HG03439 (cell line): ENCODE results near the gene TLK1.

ENCODE experiments used
- ATAC-seq: cut with Tn5 transposase; IDR thresholded peaks from one replicate; pipeline ENCODE4 v1.9.1; 2021; ENCODE audit warnings: mild to moderate bottlenecking, moderate library complexity; ENCODE audit not compliant: unreplicated experiment

TLK1 gene

DNA sequence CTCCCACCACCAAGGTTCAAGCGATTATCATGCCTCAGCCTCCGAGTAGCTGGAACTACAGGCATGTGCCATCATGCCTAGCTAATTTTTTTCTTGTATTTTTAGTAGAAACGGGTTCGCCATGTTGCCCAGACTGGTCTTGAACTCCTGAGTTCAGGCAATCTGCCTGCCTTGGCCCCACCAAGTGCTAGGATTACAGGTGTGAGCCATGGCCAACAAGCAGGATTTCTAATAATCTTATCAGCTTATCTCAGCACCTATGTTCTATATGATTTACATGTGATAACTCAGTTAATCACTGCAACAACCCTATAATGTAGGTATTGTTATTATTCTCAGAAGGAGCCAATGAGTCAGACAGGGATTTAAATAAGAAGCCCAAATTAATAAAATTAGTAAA is 151.3 kb downstream of the TLK1 start:
- ATAC-seq: no peak

DNA sequence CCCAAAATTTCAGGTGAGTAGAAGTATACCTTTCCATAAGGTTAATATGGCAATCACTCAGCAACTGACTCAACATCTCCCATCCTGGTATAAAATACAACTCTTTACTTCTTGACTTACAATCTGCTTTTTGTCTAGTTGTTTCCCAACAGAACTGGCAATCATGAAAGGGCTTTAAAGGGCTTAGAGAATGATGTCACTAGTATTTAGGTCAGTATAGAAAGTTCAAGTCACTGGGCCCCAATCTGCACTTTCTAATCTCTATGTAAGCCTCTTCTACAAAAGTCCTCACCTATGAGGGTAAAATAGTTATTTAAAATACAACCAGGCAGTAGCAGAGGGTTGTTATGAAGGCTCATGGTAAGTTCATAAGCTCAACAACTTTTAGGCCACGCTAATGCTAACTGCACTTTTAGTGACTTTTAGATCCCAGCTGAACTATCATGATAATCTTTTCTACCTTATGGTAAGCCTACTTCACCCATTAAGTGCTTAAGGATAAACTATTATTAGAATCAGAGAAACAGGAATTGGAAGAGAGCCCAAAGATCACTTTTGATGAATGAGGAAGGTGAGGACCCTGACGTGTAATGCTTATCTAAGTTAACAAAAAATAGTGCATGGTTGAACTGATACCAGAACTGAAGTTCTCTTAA is 152.0 kb downstream of the TLK1 start:
- no peak for ATAC-seq

DNA sequence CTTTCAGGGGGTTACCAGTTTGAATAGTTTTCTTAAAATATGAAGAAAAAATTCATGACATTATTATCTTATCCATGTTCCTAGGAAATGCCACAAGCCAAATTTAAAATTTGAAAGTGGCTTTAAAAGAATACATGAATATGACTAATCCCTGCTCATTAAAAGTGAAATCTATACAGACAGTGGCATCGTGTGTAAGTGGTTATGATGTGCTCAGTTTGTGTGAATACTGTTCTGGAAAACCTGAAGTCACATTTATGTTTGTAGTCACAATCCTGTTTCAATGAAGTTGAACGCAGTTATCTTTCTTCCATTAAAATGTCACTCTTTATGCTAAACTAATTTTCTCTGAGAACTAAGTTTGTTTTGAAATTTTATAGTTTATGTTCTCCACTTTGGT is 155.9 kb downstream of the TLK1 start:
- ATAC-seq: no peak

DNA sequence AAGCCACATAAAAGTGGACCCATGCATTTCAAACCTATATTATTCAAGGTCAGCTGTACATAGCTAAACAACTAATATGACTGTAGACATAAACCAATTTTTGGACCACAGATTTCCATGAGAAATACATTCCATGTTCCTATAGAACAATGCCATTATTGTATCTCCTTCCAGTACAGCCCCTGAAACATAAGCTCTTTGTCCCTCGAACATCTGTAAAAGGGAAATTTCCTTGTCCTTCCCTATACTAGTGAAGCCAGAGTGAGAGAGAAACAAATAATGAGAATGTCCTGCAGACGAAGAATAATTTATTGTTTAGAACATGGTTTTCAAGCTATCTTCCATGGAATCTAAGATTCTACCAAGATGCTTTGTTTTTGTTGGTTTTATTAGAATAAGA is 156.3 kb downstream of the TLK1 start:
- no peak for ATAC-seq

DNA sequence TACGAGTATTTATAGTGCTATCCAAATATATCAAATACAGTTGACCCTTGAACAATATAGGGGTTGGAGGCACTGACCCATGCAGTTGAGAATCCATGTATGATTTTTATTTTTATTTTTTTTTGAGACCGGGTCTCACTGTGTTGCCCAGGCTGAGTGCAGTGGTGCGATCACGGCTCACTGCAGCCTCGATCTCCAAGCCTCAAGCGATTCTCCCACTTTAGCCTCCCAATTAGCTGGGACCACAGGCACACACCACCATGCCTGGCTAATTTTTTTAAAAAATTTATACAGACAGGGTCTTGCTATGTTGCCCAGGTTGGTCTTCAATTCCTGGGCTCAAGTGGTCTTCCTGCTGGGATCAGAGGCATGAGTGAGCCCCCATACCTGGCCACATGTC is 161.0 kb downstream of the TLK1 start:
- no peak for ATAC-seq

DNA sequence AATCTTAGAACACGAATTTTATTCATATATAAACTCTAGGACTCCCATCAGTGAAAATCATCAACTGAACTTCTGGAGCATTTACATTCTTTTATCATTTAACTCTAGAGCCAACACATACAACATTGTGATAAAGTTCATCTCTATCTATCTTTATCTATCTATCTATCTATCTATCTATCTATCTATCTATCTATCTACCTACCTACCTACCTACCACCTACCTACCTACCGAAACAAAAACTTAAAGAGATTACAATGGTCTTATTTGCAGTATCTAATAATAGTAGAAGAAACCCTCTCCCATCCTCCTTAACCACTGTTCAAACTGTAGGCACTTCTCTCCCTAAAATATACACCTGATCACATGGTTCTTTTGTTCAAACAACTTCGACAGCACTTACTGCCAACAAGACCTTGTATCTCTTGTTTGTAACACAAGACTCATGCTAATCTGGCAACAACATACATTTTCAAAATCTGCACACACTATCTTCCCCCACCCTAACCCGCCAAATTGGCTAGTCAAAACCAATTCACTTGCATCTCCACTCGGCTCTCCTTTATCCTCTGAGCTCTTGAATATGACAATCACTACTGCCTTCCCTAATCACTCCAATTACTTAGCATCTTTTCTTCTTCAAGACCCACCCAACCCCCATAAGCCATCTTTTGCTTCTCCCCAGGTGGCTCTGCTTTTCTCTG is 162.6 kb downstream of the TLK1 start:
- ATAC-seq: no peak

DNA sequence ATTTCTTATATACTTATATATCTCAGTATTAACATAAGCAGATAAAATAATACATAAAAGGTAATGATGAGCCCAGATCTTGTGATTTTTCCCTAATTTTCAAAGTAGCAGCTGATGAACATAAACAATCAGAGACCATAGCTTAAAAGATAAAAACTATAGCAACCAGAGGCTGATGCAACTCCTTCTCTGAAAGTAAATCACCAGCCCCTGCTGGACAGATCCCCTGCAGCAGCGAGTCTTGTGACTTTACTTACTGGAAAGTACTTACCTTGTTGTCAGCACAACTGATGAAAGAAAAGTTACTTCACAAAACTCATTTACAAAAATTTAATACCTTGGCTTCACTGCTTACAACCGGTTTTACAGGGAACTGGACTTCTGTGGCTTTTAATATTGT is 164.4 kb downstream of the TLK1 start:
- no peak for ATAC-seq

DNA sequence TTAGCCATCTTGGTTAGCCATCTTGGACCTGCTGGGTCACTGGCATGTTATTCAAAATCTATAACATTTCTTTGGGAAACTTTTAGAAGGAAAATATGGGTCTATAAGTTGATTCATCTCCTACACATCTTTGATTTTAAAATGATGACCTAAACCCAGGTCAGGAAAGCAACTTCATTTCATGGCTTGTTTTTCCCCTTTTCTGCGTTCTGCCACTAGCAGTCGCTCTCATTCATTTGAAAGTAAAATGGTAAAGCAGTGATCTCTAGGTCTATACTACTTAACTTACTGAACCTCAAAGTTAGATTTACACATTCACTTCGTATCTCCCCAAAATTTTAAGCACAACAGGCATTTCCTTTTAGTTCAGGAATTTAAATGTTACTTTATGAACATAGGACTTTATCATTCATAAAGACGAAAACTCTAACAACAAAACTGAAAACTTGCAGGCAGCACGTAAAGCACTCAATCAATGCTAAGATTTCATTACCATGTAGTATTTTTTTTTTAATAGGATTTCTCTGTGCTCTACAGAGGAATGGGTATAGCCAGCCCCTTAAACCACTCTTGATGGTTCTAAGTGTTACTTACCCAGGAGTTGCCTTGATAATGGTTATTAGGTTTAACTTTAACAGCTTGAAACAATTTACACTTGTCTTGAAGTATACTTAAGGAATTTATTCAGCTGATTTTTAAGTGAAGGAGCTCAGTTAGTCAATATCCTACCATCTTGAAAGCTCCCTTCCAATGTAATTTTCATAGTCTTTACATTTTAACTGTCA is 169.1 kb downstream of the TLK1 start:
- ATAC-seq: no peak

DNA sequence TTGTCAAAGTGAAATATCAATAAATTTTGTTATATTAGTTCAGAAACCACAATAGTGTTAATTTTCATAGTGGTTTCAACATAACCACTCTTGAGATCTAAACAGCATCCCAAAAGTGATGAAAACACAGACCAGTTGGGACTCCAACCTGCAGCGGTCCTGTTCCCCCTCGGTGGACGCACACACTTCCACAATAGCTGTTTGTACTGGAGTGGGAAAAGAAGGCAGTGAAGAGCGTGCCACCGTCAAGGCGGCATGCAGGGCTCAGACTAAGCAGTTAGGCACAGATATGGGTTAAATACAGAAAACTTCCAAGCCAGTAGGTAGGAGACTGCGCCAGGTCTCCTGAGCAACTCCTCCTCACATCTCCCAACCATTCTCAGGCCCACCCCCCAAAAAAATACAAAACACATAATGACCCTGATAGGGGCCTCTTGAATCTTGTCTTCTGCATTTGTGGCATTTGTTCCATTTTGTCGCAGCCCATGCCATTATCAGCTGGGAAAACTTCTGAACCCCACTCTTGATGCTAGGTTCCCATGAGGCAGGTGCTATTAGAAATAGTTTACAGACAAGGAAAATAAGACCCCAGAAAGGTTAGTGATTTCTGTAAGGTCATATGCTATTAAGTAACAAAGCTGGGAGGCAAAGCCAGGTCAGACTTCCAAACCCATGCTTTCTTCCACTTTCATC is 174.0 kb downstream of the TLK1 start:
- no peak for ATAC-seq

DNA sequence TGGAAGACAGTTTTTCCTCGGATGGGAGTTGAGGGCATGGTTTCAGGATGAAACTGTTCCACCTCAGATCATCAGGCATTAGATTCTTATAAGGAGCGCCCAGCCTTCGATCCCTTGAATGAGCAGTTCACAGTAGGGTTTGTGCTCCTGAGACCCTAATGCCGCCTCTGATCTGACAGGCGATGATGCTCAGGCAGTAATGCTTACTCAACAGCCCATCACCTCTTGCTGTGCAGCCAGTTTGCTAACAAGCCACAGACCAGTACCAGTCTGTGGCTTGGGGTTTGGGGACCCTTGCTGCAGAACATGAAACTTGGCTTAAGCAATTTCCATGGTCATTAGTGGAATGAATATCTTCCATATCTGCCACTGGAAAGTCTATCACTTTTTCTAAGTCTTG is 175.3 kb downstream of the TLK1 start:
- ATAC-seq: no peak

DNA sequence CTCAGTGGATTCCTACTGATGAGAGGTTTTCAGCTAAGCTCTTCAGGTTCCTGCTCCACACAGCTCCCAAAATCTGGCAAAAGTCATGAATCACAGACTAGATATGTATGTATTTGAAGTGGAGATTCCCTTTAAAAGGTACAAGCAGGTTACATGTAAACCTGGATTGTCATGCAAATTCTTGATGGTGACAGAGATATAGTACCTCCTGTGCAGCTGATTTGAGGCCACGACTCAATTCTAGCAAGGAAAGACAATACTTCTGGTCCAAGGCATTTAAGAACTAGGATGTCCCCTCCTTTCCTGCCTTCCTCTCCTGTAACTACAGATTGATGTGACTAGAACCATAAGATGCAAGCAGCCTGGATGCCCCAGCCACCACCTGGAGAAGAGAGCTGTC is 176.6 kb downstream of the TLK1 start:
- no peak for ATAC-seq

DNA sequence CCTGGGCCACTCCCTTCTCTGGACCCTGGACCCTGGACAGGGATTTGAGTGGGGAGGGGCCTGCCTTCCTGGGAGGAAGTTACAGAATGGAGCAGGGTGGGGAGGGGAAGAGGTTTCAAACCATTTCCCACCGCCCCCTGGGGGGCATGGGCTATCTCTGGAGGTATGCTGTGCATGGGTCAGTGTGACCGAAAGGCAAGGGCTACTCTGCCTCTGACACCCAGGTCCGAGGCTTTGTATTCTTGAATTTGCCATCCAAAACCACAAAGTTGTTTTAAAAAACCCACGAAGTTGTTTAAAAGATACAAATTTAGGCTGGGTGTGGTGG is 184.8 kb downstream of the TLK1 start:
- no peak for ATAC-seq

DNA sequence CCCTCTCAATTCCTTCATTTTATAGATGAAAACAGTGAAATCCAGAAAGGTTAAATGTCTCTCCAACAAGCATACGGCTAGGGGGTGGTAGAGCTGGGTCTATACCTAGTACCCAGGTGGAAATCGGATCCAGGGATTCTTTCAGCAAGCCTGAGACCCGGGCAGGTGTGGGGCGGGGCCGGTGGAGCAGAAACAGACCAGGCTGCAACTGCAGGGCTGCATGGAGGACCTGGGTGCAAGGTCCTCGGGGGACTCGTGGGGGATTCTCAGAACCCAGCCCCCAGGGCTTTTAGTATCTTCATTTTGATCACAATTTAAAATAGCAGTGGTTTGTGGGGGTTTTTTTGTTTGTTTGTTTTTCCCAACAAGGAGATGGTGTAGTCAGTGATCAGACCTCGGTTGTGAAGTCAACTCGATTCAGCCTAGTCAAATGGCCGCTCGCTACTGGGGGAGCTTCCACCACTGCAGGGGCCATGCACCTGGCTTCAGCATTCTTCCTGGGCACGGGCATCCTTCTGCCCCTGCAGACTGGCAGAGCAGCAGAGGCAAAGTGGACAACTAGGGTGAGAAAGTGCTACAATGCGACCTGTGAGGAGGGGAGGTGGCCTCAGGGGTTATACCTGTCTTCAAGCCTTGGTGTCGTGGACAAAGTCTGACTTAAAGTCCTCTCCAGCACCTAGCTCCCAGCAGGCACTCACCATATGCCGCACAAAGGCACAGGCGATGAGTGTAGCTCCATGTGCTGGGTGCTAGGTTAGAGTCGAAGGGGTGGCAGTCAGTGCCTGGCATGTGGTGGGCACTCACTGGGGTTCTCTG is 185.4 kb downstream of the TLK1 start:
- no peak for ATAC-seq

DNA sequence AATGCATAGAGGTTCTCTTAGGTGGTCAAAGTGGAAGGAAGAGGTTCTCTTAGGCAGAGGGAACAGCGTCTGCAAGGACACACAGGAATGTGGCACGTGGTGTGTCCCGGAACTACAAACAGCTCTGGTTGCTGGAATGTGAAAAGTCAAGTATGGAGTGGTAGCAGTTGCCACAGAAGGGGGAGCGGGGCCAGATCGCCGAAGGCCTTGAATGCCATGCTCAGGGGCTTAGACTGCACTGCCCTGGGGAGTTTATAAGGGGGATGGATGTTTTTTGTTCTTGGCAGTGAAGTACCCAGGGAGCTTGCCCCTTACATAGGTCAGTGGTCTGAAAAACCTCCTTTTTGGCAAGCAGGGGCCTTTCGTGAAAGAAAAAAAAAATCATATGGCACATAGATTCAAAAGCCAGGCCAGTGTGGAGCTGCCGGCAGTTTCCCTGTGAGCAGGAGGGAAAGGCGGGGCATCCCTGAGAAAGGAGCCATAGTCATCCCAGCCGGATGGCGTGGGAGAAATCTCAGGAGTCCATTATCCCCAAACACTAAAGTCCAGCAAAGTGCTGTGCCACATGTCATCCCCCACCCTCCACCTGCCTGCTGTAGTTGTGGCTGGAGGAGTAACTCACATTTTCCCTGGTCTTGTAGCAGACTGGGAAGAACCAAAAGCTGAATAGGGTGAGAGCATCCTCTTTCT is 186.2 kb downstream of the TLK1 start:
- no peak for ATAC-seq

DNA sequence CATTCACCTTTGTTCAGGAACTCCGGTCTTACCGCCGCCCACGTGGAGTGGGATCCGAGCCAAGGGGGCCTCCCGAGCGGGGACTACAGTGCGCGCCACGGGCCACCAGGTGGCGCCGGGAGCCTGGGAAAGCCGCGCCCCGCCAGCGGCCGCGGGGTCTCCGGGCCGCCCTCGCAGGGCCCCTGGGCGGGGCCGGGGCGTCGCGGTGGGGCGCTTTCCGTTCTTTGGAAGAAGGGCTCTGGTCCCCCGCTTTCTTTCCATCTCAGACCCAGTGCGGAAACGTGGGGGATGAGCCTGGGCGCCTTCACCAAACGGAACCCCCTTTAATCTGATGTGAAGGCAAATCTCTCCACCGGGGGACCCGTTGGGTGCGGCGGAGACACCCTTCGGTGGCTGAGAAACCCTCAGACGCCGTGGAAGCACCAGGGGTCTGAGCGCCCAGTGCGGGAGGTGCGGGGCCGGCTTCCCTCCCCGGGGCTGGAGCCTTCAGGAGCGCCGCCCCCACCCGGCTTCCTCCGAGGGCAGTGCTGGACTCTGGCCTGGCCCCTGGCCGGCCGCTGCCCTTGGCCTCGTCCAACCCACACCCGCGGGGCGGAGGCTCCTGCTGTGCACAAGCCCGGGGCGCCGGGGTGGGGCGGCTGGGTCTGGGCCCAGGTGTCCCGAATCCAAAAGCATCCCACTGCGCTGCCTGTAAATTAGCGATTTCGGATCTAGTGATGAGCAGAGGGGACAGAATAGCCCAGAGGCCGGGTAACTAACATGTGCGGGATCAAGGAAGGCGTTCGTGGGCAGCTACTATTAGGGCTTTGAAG is 187.0 kb downstream of the TLK1 start:
- ATAC-seq: peak; percentile 87

DNA sequence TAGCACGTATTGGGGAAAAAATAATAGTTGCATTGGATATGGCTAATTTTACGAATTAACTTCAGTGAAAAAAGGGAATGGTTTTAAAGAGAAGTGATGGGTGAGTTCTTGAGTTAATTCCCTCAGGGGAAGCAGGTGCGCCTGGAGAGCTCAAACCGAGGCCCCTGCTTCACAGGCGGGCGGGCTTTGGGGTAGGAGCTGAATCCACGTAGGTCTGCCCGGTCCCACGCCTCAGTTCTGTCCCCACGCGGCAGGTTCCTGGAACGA is 187.5 kb downstream of the TLK1 start:
- no peak for ATAC-seq

DNA sequence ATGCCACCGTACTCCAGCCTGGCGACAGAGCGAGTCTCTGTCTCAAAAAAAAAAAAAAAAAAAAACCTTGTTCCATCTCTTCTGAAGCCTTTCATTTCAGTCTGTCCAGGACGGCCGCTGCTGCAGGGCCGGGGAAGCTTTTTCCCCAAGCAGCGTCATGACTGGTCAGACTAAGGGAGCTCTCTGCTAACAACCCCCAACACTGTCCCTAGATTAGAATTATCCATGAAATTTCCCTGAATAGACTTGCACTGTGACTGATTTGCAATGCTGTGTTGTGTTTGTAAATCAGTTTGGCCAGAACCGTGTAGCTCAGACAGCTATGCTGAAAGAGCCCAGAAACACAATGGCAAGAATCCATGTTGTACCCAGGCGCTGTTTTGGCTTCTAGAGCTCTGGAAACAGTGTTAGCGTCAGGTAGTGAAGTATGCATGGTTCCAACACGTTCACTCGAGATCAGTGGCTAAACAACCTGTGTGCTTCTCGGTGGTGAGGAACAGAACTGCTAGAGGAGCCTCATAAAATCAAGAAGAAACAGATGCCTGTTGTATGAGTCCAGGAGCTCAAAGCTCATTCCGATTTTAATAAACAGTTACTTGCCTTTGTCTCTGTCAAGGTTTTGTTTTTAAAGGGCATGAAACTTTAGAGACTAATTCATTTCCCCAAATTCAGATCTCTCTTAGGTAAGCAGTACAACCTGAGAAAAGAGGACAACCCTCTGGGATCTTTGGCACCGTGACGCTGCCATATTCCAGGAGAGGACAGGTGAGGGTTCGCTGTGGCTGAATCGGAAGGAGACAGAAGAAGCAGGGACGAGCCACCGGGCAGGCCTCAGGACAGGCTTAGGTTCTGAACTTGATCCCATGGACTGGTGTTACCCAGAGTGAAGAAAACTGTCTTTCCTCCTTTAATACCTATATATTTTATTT is 188.1 kb downstream of the TLK1 start:
- ATAC-seq: no peak

DNA sequence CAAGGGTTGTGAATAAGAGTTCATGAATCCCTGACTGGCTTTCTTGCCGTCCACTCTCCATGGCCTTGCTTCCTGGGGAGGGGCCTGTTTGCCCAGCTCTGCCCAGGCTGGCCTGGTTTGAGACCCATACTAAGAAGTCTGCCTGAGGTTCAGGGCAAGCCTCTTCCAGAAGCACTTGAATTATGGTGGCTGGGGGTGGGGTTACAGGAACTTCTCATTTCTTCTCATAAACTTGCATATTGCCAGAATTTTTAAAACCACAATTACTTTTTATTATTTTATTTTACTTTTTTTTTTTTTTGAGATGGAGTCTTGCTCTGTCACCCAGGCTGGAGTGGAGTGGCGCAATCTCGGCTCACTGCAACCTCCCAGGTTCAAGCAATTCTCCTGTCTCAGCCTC is 189.6 kb downstream of the TLK1 start:
- ATAC-seq: no peak
